Keratinocyte (primary cell): ENCODE measurements around the gene APCDD1L.

ENCODE experiments used
- EZH2 ChIP-seq: IDR thresholded peaks from one replicate; pipeline ENCODE4 v1.6.1; 2012; ENCODE audit warnings: inconsistent platforms, mild to moderate bottlenecking, low read length, moderate library complexity
- TF ChIP-seq, protein P1 (sequence below), 3 experiments: IDR thresholded peaks in 1 of 3; conservative IDR thresholded peaks in 1 of 3; optimal IDR thresholded peaks in 1 of 3; 2 replicates in 2 of 3; 3 replicates in 1 of 3; pipeline versions ENCODE3 to v1.5.1; 2011; ENCODE audit warnings: low read length in 3 of 3, mild to moderate bottlenecking in 3 of 3, moderate library complexity in 2 of 3, control low read depth in 1 of 3, inconsistent platforms in 1 of 3; ENCODE audit not compliant: insufficient read depth in 2 of 3; ENCODE audit errors: extremely low read depth in 1 of 3

DNA sequence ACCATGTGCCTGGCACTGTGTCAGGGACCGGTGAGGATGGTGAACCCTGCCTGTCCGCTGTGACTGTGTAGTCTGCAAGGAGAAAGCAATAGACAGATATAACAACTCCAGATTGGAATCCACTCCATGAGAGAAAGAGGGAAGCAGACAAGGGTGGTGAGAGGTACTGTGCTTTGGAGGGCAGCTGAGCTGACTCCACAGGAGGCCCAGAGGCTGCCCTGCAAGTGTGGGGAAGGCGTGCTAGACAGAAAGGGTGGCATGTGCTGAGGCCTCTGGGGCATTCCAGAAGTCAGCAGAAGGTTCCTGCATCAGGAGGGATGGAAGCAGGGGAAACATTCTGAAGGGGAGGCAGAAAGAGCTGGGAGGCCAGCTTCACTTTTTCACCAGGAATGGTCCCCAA, 39.3 kb upstream of the APCDD1L start:
- TF ChIP-seq, protein P1, sequence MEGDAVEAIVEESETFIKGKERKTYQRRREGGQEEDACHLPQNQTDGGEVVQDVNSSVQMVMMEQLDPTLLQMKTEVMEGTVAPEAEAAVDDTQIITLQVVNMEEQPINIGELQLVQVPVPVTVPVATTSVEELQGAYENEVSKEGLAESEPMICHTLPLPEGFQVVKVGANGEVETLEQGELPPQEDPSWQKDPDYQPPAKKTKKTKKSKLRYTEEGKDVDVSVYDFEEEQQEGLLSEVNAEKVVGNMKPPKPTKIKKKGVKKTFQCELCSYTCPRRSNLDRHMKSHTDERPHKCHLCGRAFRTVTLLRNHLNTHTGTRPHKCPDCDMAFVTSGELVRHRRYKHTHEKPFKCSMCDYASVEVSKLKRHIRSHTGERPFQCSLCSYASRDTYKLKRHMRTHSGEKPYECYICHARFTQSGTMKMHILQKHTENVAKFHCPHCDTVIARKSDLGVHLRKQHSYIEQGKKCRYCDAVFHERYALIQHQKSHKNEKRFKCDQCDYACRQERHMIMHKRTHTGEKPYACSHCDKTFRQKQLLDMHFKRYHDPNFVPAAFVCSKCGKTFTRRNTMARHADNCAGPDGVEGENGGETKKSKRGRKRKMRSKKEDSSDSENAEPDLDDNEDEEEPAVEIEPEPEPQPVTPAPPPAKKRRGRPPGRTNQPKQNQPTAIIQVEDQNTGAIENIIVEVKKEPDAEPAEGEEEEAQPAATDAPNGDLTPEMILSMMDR (optimal IDR thresholded peaks at IDR 0.05 in 1 of 3, IDR thresholded peaks at IDR 0.05 in 1 of 3, conservative IDR thresholded peaks at IDR 0.05 in 1 of 3; ENCODE audit: extremely low read depth in 1 of 3, insufficient read depth in 2 of 3, low read length in 3 of 3) = no peak
- TF ChIP-seq EZH2 = no peak
